Kidney capillary endothelial cell (primary cell): ENCODE results near the gene KCNG2.
"Not testable (repeated sequence)": the region's sequence is repeated elsewhere in the genome, so short reads cannot be mapped to it uniquely, and the experiment has no call there.

Source experiments
- DNase-seq: peaks from one replicate; pipeline ENCODE4 v3.0.0-alpha.2; 2018; ENCODE audit warnings: low spot score

The KCNG2 gene

GRCh38 chr18:79853303-79853992 is 55.7 kb downstream of the KCNG2 start:
- no peak for DNase-seq

- DNase-seq: no peak
Measured at GRCh38 chr18:79853993-79854364, 56.2 kb downstream of the KCNG2 start.

GRCh38 chr18:79855147-79855933 is 57.6 kb downstream of the KCNG2 start:
- no peak for DNase-seq

- no peak for DNase-seq
Measured at GRCh38 chr18:79856119-79857007, 58.6 kb downstream of the KCNG2 start.

- no peak for DNase-seq
Measured at GRCh38 chr18:79857082-79857671, 59.4 kb downstream of the KCNG2 start.

GRCh38 chr18:79859314-79859713 is 61.6 kb downstream of the KCNG2 start:
- no peak for DNase-seq

- DNase-seq: no peak
Measured at GRCh38 chr18:79861687-79862086, 63.9 kb downstream of the KCNG2 start.

GRCh38 chr18:79862562-79862961 is 64.8 kb downstream of the KCNG2 start:
- no peak for DNase-seq

- DNase-seq: no peak
Measured at GRCh38 chr18:79863161-79864005, 65.6 kb downstream of the KCNG2 start.

GRCh38 chr18:79864006-79864725 is 66.4 kb downstream of the KCNG2 start:
- DNase-seq: no peak

GRCh38 chr18:79864955-79865354 is 67.2 kb downstream of the KCNG2 start:
- not testable (repeated sequence) for DNase-seq

- not testable (repeated sequence) for DNase-seq
Measured at GRCh38 chr18:79865951-79866350, 68.2 kb downstream of the KCNG2 start.

GRCh38 chr18:79866889-79867574 is 69.3 kb downstream of the KCNG2 start:
- no peak for DNase-seq

GRCh38 chr18:79867666-79868065 is 69.9 kb downstream of the KCNG2 start:
- no peak for DNase-seq

GRCh38 chr18:79868168-79868784 is 70.5 kb downstream of the KCNG2 start:
- DNase-seq: no peak

GRCh38 chr18:79868811-79869541 is 71.2 kb downstream of the KCNG2 start:
- no peak for DNase-seq

- no peak for DNase-seq
Measured at GRCh38 chr18:79869591-79870300, 72.0 kb downstream of the KCNG2 start.
